GM12878 (cell line): Measurements from ENCODE around the gene TTC17. TPM values are rescaled to one million over a fixed set of nuclear protein-coding genes. Genes with fewer than 3 reads are reported as not detected.
A peak's percentile ranks its signal among the peaks of the same experiment; 100 is the strongest.

Experiments
- CBFB ChIP-seq: IDR thresholded peaks from 2 replicates; pipeline ENCODE4 v1.6.1; 2016; ENCODE audit warnings: antibody characterized with exemption, low read depth
- DPF2 ChIP-seq: fragments of 450-650 bp; IDR thresholded peaks from 2 replicates; pipeline ENCODE4 v1.6.1; 2017; ENCODE audit warnings: mild to moderate bottlenecking
- ELK1 ChIP-seq: IDR thresholded peaks from 2 replicates; pipeline ENCODE4 v1.6.1; 2012; ENCODE audit warnings: low read depth, low read length, improper control_type of control experiment
- IKZF2 ChIP-seq, 2 experiments: fragments of 450-650 bp; IDR thresholded peaks; 2 replicates each; pipeline ENCODE4 v1.6.1; 2017; ENCODE audit warnings: mild to moderate bottlenecking in 2 of 2, moderate library complexity in 2 of 2
- KAT2A ChIP-seq: conservative IDR thresholded peaks from 2 replicates; pipeline ENCODE4 v1.6.1; 2011; ENCODE audit warnings: low read depth, low read length; ENCODE audit not compliant: control insufficient read depth
- KDM1A ChIP-seq: fragments of 200-600 bp; sonication (generic); IDR thresholded peaks from 2 replicates; pipeline ENCODE4 v1.6.1; 2016; ENCODE audit warnings: borderline replicate concordance
- MYB ChIP-seq: fragments of 150-350 bp; IDR thresholded peaks from 2 replicates; pipeline ENCODE4 v1.6.1; 2014; ENCODE audit warnings: mild to moderate bottlenecking, low read depth, low read length, borderline replicate concordance
- POLR2AphosphoS5 ChIP-seq: IDR thresholded peaks from 2 replicates; pipeline ENCODE4 v1.6.1; 2011; ENCODE audit warnings: mild to moderate bottlenecking, low read length, inconsistent platforms
- RAD21 ChIP-seq: IDR thresholded peaks from 2 replicates; pipeline ENCODE4 v1.6.1; 2011; ENCODE audit warnings: mild to moderate bottlenecking, low read depth, low read length, moderate library complexity; ENCODE audit not compliant: insufficient read depth
- SMARCA5 ChIP-seq: fragments of 450-650 bp; IDR thresholded peaks from 2 replicates; pipeline ENCODE4 v1.6.1; 2017; ENCODE audit warnings: mild to moderate bottlenecking
- SP1 ChIP-seq: IDR thresholded peaks from one replicate; pipeline ENCODE4 v1.6.1; 2011; ENCODE audit warnings: low read depth, low read length
- STAT1 ChIP-seq: fragments of 450-650 bp; conservative IDR thresholded peaks from 2 replicates; pipeline ENCODE4 v1.6.1; 2014; ENCODE audit warnings: antibody characterized with exemption, mild to moderate bottlenecking
- YY1 ChIP-seq: IDR thresholded peaks from 2 replicates; pipeline ENCODE4 v1.6.1; 2011; ENCODE audit warnings: low read depth, mild to moderate bottlenecking, low read length
- ZBTB11 ChIP-seq: fragments of 450-650 bp; formaldehyde crosslinking; IDR thresholded peaks from 2 replicates; pipeline ENCODE4 v1.5.0; 2022; ENCODE audit warnings: mild to moderate bottlenecking, missing genetic modification characterization
- ZNF274 ChIP-seq: IDR thresholded peaks from one replicate; pipeline ENCODE4 v1.8.0; 2011; ENCODE audit not compliant: insufficient read length, insufficient read depth
- polyA plus RNA-seq, 11 experiments: library from polyadenylated mRNA; depleted of rRNA in 4 of 11; unstranded in 6 of 11; stranded (reverse) in 5 of 11; fragments of >200 nt; fragmentation: Nextera tagmentation in 4 of 11; fragmentation: Illumina TruSeq in 1 of 11; extraction: Ambion mirVana in 4 of 11; extraction: Trizol in 1 of 11; gene quantifications; 1 replicate in 1 of 11; 2 replicates in 10 of 11; pipeline versions ENCODE4 v1.2.1 to v1.2.3, GENCODE V29; 2011 to 2016; ENCODE audit warnings: inconsistent platforms in 2 of 11, missing spikeins in 2 of 11, low read depth in 1 of 11
- total RNA-seq, 4 experiments: library from RNA; depleted of rRNA in 3 of 4; stranded (reverse); fragments of >200 nt in 3 of 4; fragmentation: Illumina TruSeq in 1 of 4; extraction: Trizol in 1 of 4; gene quantifications; 2 replicates each; pipeline versions ENCODE4 v1.2.1 to v1.2.3, GENCODE V29; 2013 to 2021
- TF ChIP-seq, protein P1 (sequence below): fragments of 450-650 bp; IDR thresholded peaks from 2 replicates; pipeline ENCODE4 v1.6.1; 2017; ENCODE audit warnings: mild to moderate bottlenecking, low read depth, inconsistent platforms; ENCODE audit not compliant: poor library complexity, severe bottlenecking
- TF ChIP-seq, protein P2 (sequence below): fragments of 450-650 bp; IDR thresholded peaks from 2 replicates; pipeline ENCODE4 v1.6.1; 2016; ENCODE audit warnings: mild to moderate bottlenecking
- TF ChIP-seq, protein P3 (sequence below): fragments of 450-650 bp; IDR thresholded peaks from 2 replicates; pipeline ENCODE4 v1.6.1; 2014; ENCODE audit warnings: mild to moderate bottlenecking

Gene TTC17
- total and polyA plus RNA-seq, 10 of the 15 experiments (the other 5 are each of a cell fraction or from before 2014, with no cell fraction given), result 15.9 to 116 (median 41.5) TPM

- TF ChIP-seq, protein P1, sequence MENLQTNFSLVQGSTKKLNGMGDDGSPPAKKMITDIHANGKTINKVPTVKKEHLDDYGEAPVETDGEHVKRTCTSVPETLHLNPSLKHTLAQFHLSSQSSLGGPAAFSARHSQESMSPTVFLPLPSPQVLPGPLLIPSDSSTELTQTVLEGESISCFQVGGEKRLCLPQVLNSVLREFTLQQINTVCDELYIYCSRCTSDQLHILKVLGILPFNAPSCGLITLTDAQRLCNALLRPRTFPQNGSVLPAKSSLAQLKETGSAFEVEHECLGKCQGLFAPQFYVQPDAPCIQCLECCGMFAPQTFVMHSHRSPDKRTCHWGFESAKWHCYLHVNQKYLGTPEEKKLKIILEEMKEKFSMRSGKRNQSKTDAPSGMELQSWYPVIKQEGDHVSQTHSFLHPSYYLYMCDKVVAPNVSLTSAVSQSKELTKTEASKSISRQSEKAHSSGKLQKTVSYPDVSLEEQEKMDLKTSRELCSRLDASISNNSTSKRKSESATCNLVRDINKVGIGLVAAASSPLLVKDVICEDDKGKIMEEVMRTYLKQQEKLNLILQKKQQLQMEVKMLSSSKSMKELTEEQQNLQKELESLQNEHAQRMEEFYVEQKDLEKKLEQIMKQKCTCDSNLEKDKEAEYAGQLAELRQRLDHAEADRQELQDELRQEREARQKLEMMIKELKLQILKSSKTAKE, result no peak
- TF ChIP-seq, protein P2, sequence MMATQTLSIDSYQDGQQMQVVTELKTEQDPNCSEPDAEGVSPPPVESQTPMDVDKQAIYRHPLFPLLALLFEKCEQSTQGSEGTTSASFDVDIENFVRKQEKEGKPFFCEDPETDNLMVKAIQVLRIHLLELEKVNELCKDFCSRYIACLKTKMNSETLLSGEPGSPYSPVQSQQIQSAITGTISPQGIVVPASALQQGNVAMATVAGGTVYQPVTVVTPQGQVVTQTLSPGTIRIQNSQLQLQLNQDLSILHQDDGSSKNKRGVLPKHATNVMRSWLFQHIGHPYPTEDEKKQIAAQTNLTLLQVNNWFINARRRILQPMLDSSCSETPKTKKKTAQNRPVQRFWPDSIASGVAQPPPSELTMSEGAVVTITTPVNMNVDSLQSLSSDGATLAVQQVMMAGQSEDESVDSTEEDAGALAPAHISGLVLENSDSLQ, result peak; percentile 39
- peak; percentile 89 for TF ChIP-seq ELK1
- no peak for TF ChIP-seq ZBTB11 (CRISPR knock-in tag)
- no peak for TF ChIP-seq KAT2A
- TF ChIP-seq RAD21, result no peak
- TF ChIP-seq ZNF274, result no peak
- TF ChIP-seq YY1, result peak; percentile 100
- TF ChIP-seq SP1, result no peak
- no peak for TF ChIP-seq SMARCA5
- no peak for TF ChIP-seq KDM1A
- no peak for TF ChIP-seq IKZF2 (IDR thresholded peaks at IDR 0.05)
- peak; percentile 75 for TF ChIP-seq CBFB
- TF ChIP-seq STAT1, result no peak
- TF ChIP-seq DPF2, result peak; percentile 89
- TF ChIP-seq, protein P3, sequence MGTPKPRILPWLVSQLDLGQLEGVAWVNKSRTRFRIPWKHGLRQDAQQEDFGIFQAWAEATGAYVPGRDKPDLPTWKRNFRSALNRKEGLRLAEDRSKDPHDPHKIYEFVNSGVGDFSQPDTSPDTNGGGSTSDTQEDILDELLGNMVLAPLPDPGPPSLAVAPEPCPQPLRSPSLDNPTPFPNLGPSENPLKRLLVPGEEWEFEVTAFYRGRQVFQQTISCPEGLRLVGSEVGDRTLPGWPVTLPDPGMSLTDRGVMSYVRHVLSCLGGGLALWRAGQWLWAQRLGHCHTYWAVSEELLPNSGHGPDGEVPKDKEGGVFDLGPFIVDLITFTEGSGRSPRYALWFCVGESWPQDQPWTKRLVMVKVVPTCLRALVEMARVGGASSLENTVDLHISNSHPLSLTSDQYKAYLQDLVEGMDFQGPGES, result no peak
- TF ChIP-seq POLR2AphosphoS5, result peak; percentile 95
- TF ChIP-seq MYB, result no peak
Observed at GRCh38 chr11:43358801-43359421, at the start of gene TTC17 (continued).
